K562 (cell line): ENCODE measurements around the gene FRRS1. TPM values are rescaled to one million over a fixed set of nuclear protein-coding genes. Genes with fewer than 3 reads are reported as not detected.
A peak's percentile ranks its signal among the peaks of the same experiment; 100 is the strongest.

ENCODE experiments used
- ATAC-seq: fragments of 200-7000 bp; cut with Tn5 transposase; 3 replicates; pipeline ENCODE4 v1.9.1; 2020; ENCODE audit warnings: moderate library complexity
- BruUV-seq: library from RNA; stranded (reverse); fragments of 400-500 nt; replicated peaks from 2 replicates; lab custom pipeline; 2021; lab: Mats Ljungman, UMichigan
- CTCF ChIA-PET: fragments of 300-600 bp; formaldehyde crosslinking; extraction: SDS; loops from one replicate; lab custom pipeline; 2021; ENCODE audit warnings: low intra/inter-chr PET ratio; lab: Yijun Ruan, JAX
- POLR2A ChIA-PET: fragments of 300-600, 350-650 bp; sonication (Branson Sonifier 250); formaldehyde crosslinking; extraction: SDS; loops from one replicate; lab custom pipeline; 2021; ENCODE audit warnings: antibody characterized with exemption, inconsistent platforms; lab: Yijun Ruan, JAX
- DNase-seq, 4 experiments: peaks; one replicate each; pipeline versions ENCODE4 v3.0.0 to v3.0.0-alpha.2; 2011 to 2018; ENCODE audit warnings: low spot score in 3 of 4, mixed read lengths in 3 of 4; ENCODE audit errors: extremely low read depth in 1 of 4
- FAIRE-seq: peaks from 2 replicates; lab custom pipeline; 2011; peaks lifted over from hg19 to GRCh38; lab: Jason Lieb, UNC
- H2AFZ ChIP-seq: 2 replicates; pipeline ENCODE4 v1.6.0; 2011; ENCODE audit warnings: low read depth, low read length, control low read depth, inconsistent platforms
- H3K27ac ChIP-seq: fragments of 200-600 bp; 3 replicates; pipeline ENCODE4 v1.8.0; 2011; ENCODE audit warnings: low read depth, mild to moderate bottlenecking, control low read depth, inconsistent platforms, low read length, moderate library complexity, mixed read lengths; ENCODE audit errors: extremely low read depth
- H3K27me3 ChIP-seq, 2 experiments: fragments of 300-600 bp in 1 of 2; 2 replicates in 1 of 2; 3 replicates in 1 of 2; pipeline versions ENCODE4 v1.6.0 to v1.8.0; 2011; ENCODE audit warnings: inconsistent platforms in 2 of 2, low read length in 2 of 2, mild to moderate bottlenecking in 1 of 2, mixed read lengths in 1 of 2, moderate library complexity in 1 of 2; ENCODE audit not compliant: control insufficient read depth in 2 of 2, insufficient read depth in 2 of 2
- H3K36me3 ChIP-seq: fragments of 300-600 bp; 3 replicates; pipeline ENCODE4 v1.8.0; 2011; ENCODE audit warnings: mild to moderate bottlenecking, low read length, inconsistent platforms; ENCODE audit not compliant: control insufficient read depth, insufficient read depth
- H3K4me1 ChIP-seq, 2 experiments: fragments of 200-600 bp in 1 of 2; replicated peaks in 1 of 2; 2 replicates in 1 of 2; 3 replicates in 1 of 2; pipeline versions ENCODE4 v1.5.1 to v1.8.0; 2011; ENCODE audit warnings: inconsistent platforms in 2 of 2, low read length in 2 of 2, mild to moderate bottlenecking in 1 of 2, mixed read lengths in 1 of 2, moderate library complexity in 1 of 2; ENCODE audit not compliant: control insufficient read depth in 2 of 2, insufficient read depth in 2 of 2
- H3K4me2 ChIP-seq: 2 replicates; pipeline ENCODE4 v1.6.1; 2011; ENCODE audit warnings: low read length, control low read depth, inconsistent platforms, mixed read lengths; ENCODE audit not compliant: insufficient read depth
- H3K4me3 ChIP-seq: fragments of 200-600 bp; sonication (generic), shearing (Covaris generic); 2 replicates; pipeline ENCODE4 v1.5.1; 2016; ENCODE audit warnings: control low read depth, inconsistent platforms
- H3K79me2 ChIP-seq: fragments of 200-600 bp; 3 replicates; pipeline ENCODE4 v1.8.0; 2011; ENCODE audit warnings: low read length, inconsistent platforms; ENCODE audit not compliant: control insufficient read depth, insufficient read depth
- H3K9ac ChIP-seq, 2 experiments: 2 replicates each; pipeline versions ENCODE4 v1.6.0 to v1.6.1; 2011; ENCODE audit warnings: low read depth in 2 of 2, low read length in 2 of 2, control low read depth in 1 of 2, inconsistent platforms in 1 of 2, mild to moderate bottlenecking in 1 of 2, mixed read lengths in 1 of 2; ENCODE audit not compliant: insufficient read depth in 1 of 2
- H3K9me1 ChIP-seq: one replicate; pipeline ENCODE4 v1.6.0; 2011; ENCODE audit warnings: inconsistent platforms, mild to moderate bottlenecking, low read length, moderate library complexity; ENCODE audit not compliant: control insufficient read depth, insufficient read depth
- H3K9me3 ChIP-seq: replicated peaks from 2 replicates; pipeline ENCODE4 v1.5.1; 2011; ENCODE audit warnings: low read depth, low read length, inconsistent platforms; ENCODE audit not compliant: control insufficient read depth, insufficient read depth
- H4K20me1 ChIP-seq: replicated peaks from 2 replicates; pipeline ENCODE4 v1.6.1; 2011; ENCODE audit warnings: low read length, inconsistent platforms, mixed read lengths; ENCODE audit not compliant: control insufficient read depth, insufficient read depth
- CTCF ChIP-seq, 3 experiments: IDR thresholded peaks in 2 of 3; conservative IDR thresholded peaks in 1 of 3; 2 replicates each; pipeline ENCODE4 v1.5.1; 2011 to 2012; ENCODE audit warnings: low read length in 3 of 3, mild to moderate bottlenecking in 3 of 3, control low read depth in 2 of 3, improper control_type of control experiment in 1 of 3, inconsistent platforms in 1 of 3, low read depth in 1 of 3, mixed read lengths in 1 of 3, moderate library complexity in 1 of 3; ENCODE audit not compliant: insufficient read depth in 2 of 3
- ELF2 ChIP-seq: fragments of 250-450 bp; sonication (Bioruptor Pico); IDR thresholded peaks from 2 replicates; pipeline ENCODE4 v1.5.0; 2021; ENCODE audit warnings: mild to moderate bottlenecking
- FOXA1 ChIP-seq: fragments of 450-650 bp; IDR thresholded peaks from 2 replicates; pipeline ENCODE4 v1.6.1; 2016; ENCODE audit warnings: mild to moderate bottlenecking, borderline replicate concordance
- HES1 ChIP-seq: fragments of 450-650 bp; IDR thresholded peaks from 2 replicates; pipeline ENCODE4 v1.6.1; 2016; ENCODE audit warnings: low read depth, mild to moderate bottlenecking, moderate library complexity
- KDM4B ChIP-seq, 2 experiments: fragments of 450-650 bp in 1 of 2; sonication (generic) in 1 of 2; IDR thresholded peaks; 2 replicates each; pipeline ENCODE4 v1.6.1; 2016 to 2017; ENCODE audit warnings: borderline replicate concordance in 2 of 2, antibody characterized with exemption in 1 of 2, low read depth in 1 of 2, mild to moderate bottlenecking in 1 of 2
- NR2C2 ChIP-seq, 2 experiments: fragments of 200-800 bp in 1 of 2; sonication (Bioruptor generic) in 1 of 2; sonication (generic) in 1 of 2; formaldehyde crosslinking in 1 of 2; IDR thresholded peaks; 2 replicates each; pipeline versions ENCODE4 v1.6.1 to v1.8.0; 2016 to 2022; ENCODE audit warnings: mild to moderate bottlenecking in 1 of 2, missing compliant biosample characterization in 1 of 2, missing genetic modification characterization in 1 of 2, missing genetic modification reagents in 1 of 2
- POLR3A ChIP-seq: IDR thresholded peaks from 2 replicates; pipeline ENCODE4 v1.6.1; 2011; ENCODE audit warnings: borderline replicate concordance, mild to moderate bottlenecking, moderate library complexity; ENCODE audit not compliant: insufficient read length, insufficient read depth; ENCODE audit errors: extremely low read depth
- RAD21 ChIP-seq, 2 experiments: fragments of 250-450 bp in 1 of 2; fragments of 450-650 bp in 1 of 2; sonication (Bioruptor Pico) in 1 of 2; formaldehyde crosslinking in 1 of 2; IDR thresholded peaks in 1 of 2; conservative IDR thresholded peaks in 1 of 2; 2 replicates each; pipeline versions ENCODE4 v1.4.0 to v1.8.0; 2020 to 2022; ENCODE audit warnings: mild to moderate bottlenecking in 2 of 2, moderate library complexity in 1 of 2
- RBM14 ChIP-seq: fragments of 200-400 bp; formaldehyde crosslinking; IDR thresholded peaks from 2 replicates; pipeline ENCODE4 v1.6.1; 2018; ENCODE audit warnings: low read depth, mild to moderate bottlenecking, low read length, moderate library complexity, borderline replicate concordance; ENCODE audit not compliant: insufficient read depth
- ZNF445 ChIP-seq: fragments of 250-450 bp; sonication (Bioruptor Pico); IDR thresholded peaks from 2 replicates; pipeline ENCODE4 v1.4.0; 2020; ENCODE audit warnings: low read depth, mild to moderate bottlenecking, moderate library complexity
- ZSCAN32 ChIP-seq: fragments of 450-650 bp; formaldehyde crosslinking; IDR thresholded peaks from 2 replicates; pipeline ENCODE4 v1.4.0; 2020; ENCODE audit warnings: mild to moderate bottlenecking, moderate library complexity
- WGBS: fragments of 100-300 bp; shearing (Covaris generic); methylation state at CpG from one replicate; pipeline ENCODE4 v1.1.6; 2016; ENCODE audit warnings: low coverage, mixed read lengths; ENCODE audit not compliant: insufficient coverage; ENCODE audit errors: missing lambda C conversion rate; 5-methylcytosine and 5-hydroxymethylcytosine counted together
- in situ Hi-C: fragments of 300-500 bp; cut with MboI; formaldehyde crosslinking; loops from 4 replicates; pipeline ENCODE4 v1.15.0; 2018; ENCODE audit warnings: inconsistent platforms, mixed read lengths
- intact Hi-C: fragments of 100-400 bp; cut with micrococcal nuclease; formaldehyde crosslinking; loops from 2 replicates; pipeline ENCODE4 v1.14.2; 2022
- polyA plus RNA-seq, 8 experiments: library from polyadenylated mRNA; depleted of rRNA in 4 of 8; stranded (reverse) in 5 of 8; unstranded in 3 of 8; fragments of >200 nt; fragmentation: Nextera tagmentation in 2 of 8; fragmentation: Illumina TruSeq in 1 of 8; extraction: Ambion mirVana in 2 of 8; extraction: Trizol in 1 of 8; gene quantifications; 2 replicates each; pipeline versions ENCODE4 v1.2.1 to v1.2.3, GENCODE V29; 2011 to 2014; ENCODE audit warnings: inconsistent platforms in 1 of 8, missing spikeins in 1 of 8
- total RNA-seq, 7 experiments: library from RNA; depleted of rRNA in 6 of 7; stranded (reverse); fragments of >200 nt in 6 of 7; fragmentation: Illumina TruSeq in 2 of 7; extraction: Trizol in 2 of 7; gene quantifications; 2 replicates each; pipeline versions ENCODE4 v1.2.1 to v1.2.3, GENCODE V29; 2011 to 2021; ENCODE audit warnings: low replicate concordance in 1 of 7

Gene FRRS1
- total and polyA plus RNA-seq, 9 of the 15 experiments (the other 6 are each of a cell fraction or from before 2014, with no cell fraction given): 0.87 to 54.0 (median 23.7) TPM

GRCh38 chr1:99682291-99682751, 84.1 kb downstream of the FRRS1 start (continued):
- TF ChIP-seq HES1 (no peak), NR2C2 (CRISPR knock-in tag; IDR thresholded peaks at IDR 0.05) (no peak), NR2C2 (tag; IDR thresholded peaks at IDR 0.05) (no peak), ZNF445 (CRISPR knock-in tag) (no peak), ELF2 (CRISPR knock-in tag) (no peak), FOXA1 (no peak), KDM4B (IDR thresholded peaks at IDR 0.05; ENCODE audit: borderline replicate concordance in 2 of 2, low read depth in 1 of 2) (no peak), RBM14 (no peak), POLR3A (no peak)

- intact Hi-C loops: loop anchor here (10.0 kb wide), 1 partner anchor 287 kb away; no protein-coding TSS in a partner anchor
- BruUV-seq: no TSS peak
Observed at GRCh38 chr1:99681583-99681982, 84.9 kb downstream of the FRRS1 start.

More at GRCh38 chr1:99681583-99681982, 84.9 kb downstream of the FRRS1 start:
- no peaks in the 10 kb centered on the region for H3K4me1 ChIP-seq
- 41% methylated on average over 3 of the region's 3 CpGs for WGBS
- POLR2A ChIA-PET: no interaction called here
- in situ Hi-C loops: no loop called here
- H3K36me3 ChIP-seq: no peaks in the 10 kb centered on the region
- H3K9me3 ChIP-seq: no peaks in the 10 kb centered on the region
- no peaks in the 10 kb centered on the region for H4K20me1 ChIP-seq
- H3K79me2 ChIP-seq: no peaks in the 10 kb centered on the region
- H3K27me3 ChIP-seq: no peaks in the 10 kb centered on the region
- no peak for FAIRE-seq
- no peak overlapping the region for H3K9ac ChIP-seq
- no peak overlapping the region for H3K4me2 ChIP-seq
- CTCF ChIA-PET: no interaction called here
- H3K27ac ChIP-seq: no peak overlapping the region
- ATAC-seq: no peak
- no peaks in the 10 kb centered on the region for H3K9me1 ChIP-seq
- no peak overlapping the region for H2AFZ ChIP-seq
- no peak for TF ChIP-seq ZSCAN32 (CRISPR knock-in tag)
- TF ChIP-seq RAD21 (CRISPR knock-in tag; conservative IDR thresholded peaks at IDR 0.05 in 1 of 2, IDR thresholded peaks at IDR 0.05 in 1 of 2): peak in 1 of 2 experiments; percentile 30; a peak in 1 of 4 replicates
- TF ChIP-seq CTCF (IDR thresholded peaks at IDR 0.05 in 2 of 3, conservative IDR thresholded peaks at IDR 0.05 in 1 of 3; ENCODE audit: insufficient read depth in 2 of 3, low read depth in 1 of 3, low read length in 3 of 3): 0 out of 6 replicates have a peak, but pooled peaks of 1 of the 3 experiments have one; percentile 12
- DNase-seq: no peak
- no peak overlapping the region for H3K4me3 ChIP-seq
